Glutamatergic neuron (in vitro differentiated cells): Measurements from ENCODE around the gene PTPN4. TPM values are rescaled to one million over a fixed set of nuclear protein-coding genes. Genes with fewer than 3 reads are reported as not detected.

Experiments used
- DNase-seq: peaks from one replicate; pipeline ENCODE4 v3.0.0; 2022
- H3K27ac Mint-ChIP-seq: one replicate; pipeline ENCODE4 v1.8.0; 2020; ENCODE audit warnings: mild to moderate bottlenecking, mixed read lengths, inconsistent platforms; ENCODE audit not compliant: unreplicated experiment
- H3K27me3 Mint-ChIP-seq: one replicate; pipeline ENCODE4 v1.8.0; 2020; ENCODE audit warnings: mild to moderate bottlenecking, moderate library complexity, mixed read lengths, inconsistent platforms; ENCODE audit not compliant: unreplicated experiment
- H3K36me3 Mint-ChIP-seq: one replicate; pipeline ENCODE4 v1.8.0; 2020; ENCODE audit warnings: mild to moderate bottlenecking, mixed read lengths, inconsistent platforms; ENCODE audit not compliant: unreplicated experiment
- H3K4me1 Mint-ChIP-seq: one replicate; pipeline ENCODE4 v1.8.0; 2020; ENCODE audit warnings: mild to moderate bottlenecking, low read depth, mixed read lengths, inconsistent platforms; ENCODE audit not compliant: unreplicated experiment
- H3K4me3 Mint-ChIP-seq: one replicate; pipeline ENCODE4 v1.8.0; 2020; ENCODE audit warnings: mild to moderate bottlenecking, mixed read lengths, inconsistent platforms; ENCODE audit not compliant: unreplicated experiment
- H3K9me3 Mint-ChIP-seq: one replicate; pipeline ENCODE4 v1.8.0; 2020; ENCODE audit warnings: mild to moderate bottlenecking, moderate library complexity, mixed read lengths, inconsistent platforms; ENCODE audit not compliant: unreplicated experiment
- CTCF ChIP-seq: fragments of 200-600 bp; sonication (generic); IDR thresholded peaks from one replicate; pipeline ENCODE4 v1.5.0; 2021; ENCODE audit not compliant: partially characterized antibody, unreplicated experiment
- total RNA-seq: library from RNA; stranded (reverse); fragmentation: NEBNext Ultra II Directional; extraction: Animal tissue kit (Norgen Biotek cat#: 25700); gene quantifications from one replicate; pipeline ENCODE4 v1.2.1, GENCODE V29; 2021; ENCODE audit not compliant: unreplicated experiment

The PTPN4 gene
- total RNA-seq, 1 donor from 2014 or later, result 91.7 TPM

GRCh38 chr2:119846021-119846420 is 86.3 kb downstream of the PTPN4 start:
- no peak for DNase-seq
- Mint-ChIP-seq H3K4me3 (no peak overlapping the region), H3K36me3 (peaks cover 36% of the 10 kb centered on the region), H3K4me1 (peaks cover 3% of the 10 kb centered on the region), H3K9me3 (peaks cover 24% of the 10 kb centered on the region), H3K27ac (no peak overlapping the region), H3K27me3 (peaks cover 3% of the 10 kb centered on the region)
- TF ChIP-seq CTCF, result no peak

- Mint-ChIP-seq H3K9me3 (peaks cover 27% of the 10 kb centered on the region), H3K27me3 (peaks cover 2% of the 10 kb centered on the region), H3K27ac (no peak overlapping the region), H3K36me3 (peaks cover 55% of the 10 kb centered on the region), H3K4me3 (no peak overlapping the region), H3K4me1 (no peaks in the 10 kb centered on the region)
- TF ChIP-seq CTCF, result no peak
- DNase-seq, result no peak
Observed at GRCh38 chr2:119849838-119850565, 90.3 kb downstream of the PTPN4 start.

GRCh38 chr2:119852214-119852613 is 92.5 kb downstream of the PTPN4 start:
- Mint-ChIP-seq H3K4me1 (peaks cover 4% of the 10 kb centered on the region), H3K4me3 (no peak overlapping the region), H3K27ac (no peak overlapping the region), H3K36me3 (peaks cover 48% of the 10 kb centered on the region), H3K27me3 (peaks cover 2% of the 10 kb centered on the region), H3K9me3 (peaks cover 23% of the 10 kb centered on the region)
- TF ChIP-seq CTCF, result no peak
- DNase-seq, result no peak

- H3K27ac Mint-ChIP-seq, result no peak overlapping the region
- H3K4me1 Mint-ChIP-seq, result peaks cover 11% of the 10 kb centered on the region
- H3K4me3 Mint-ChIP-seq, result no peak overlapping the region
- H3K36me3 Mint-ChIP-seq, result peaks cover 41% of the 10 kb centered on the region
- DNase-seq, result no peak
- peaks cover 23% of the 10 kb centered on the region for H3K9me3 Mint-ChIP-seq
- no peak for TF ChIP-seq CTCF
- H3K27me3 Mint-ChIP-seq, result peaks cover 2% of the 10 kb centered on the region
Observed at GRCh38 chr2:119853777-119854399, 94.2 kb downstream of the PTPN4 start.

- H3K4me1 Mint-ChIP-seq, result peaks cover 24% of the 10 kb centered on the region
- no peak overlapping the region for H3K4me3 Mint-ChIP-seq
- H3K27ac Mint-ChIP-seq, result no peak overlapping the region
- no peak for TF ChIP-seq CTCF
- H3K27me3 Mint-ChIP-seq, result peaks cover 7% of the 10 kb centered on the region
- H3K36me3 Mint-ChIP-seq, result peaks cover 15% of the 10 kb centered on the region
- no peak for DNase-seq
- H3K9me3 Mint-ChIP-seq, result peaks cover 21% of the 10 kb centered on the region
Observed at GRCh38 chr2:119856469-119856901, 96.8 kb downstream of the PTPN4 start.
